IMR-90 (cell line): ENCODE results near the gene FAAP20. TPM values are rescaled to one million over a fixed set of nuclear protein-coding genes. Genes with fewer than 3 reads are reported as not detected.

Experiments used
- ATAC-seq: fragments of 200-7000 bp; cut with Tn5 transposase; 2 replicates; pipeline ENCODE4 v1.9.1; 2020; ENCODE audit warnings: low read depth, mild to moderate bottlenecking, moderate library complexity
- BruUV-seq: library from RNA; stranded (reverse); fragments of 400-500 nt; replicated peaks from 2 replicates; lab custom pipeline; 2021; lab: Mats Ljungman, UMichigan
- CTCF ChIA-PET: fragments of 300-600 bp; formaldehyde crosslinking; extraction: SDS; loops from one replicate; lab custom pipeline; 2021; ENCODE audit warnings: antibody characterized with exemption; lab: Yijun Ruan, JAX
- POLR2A ChIA-PET: fragments of 300-600 bp; sonication (Branson Sonifier 250); formaldehyde crosslinking; loops from one replicate; lab custom pipeline; 2022; ENCODE audit warnings: antibody characterized with exemption; ENCODE audit not compliant: unreplicated experiment; lab: Charles Lee
- DNase-seq: peaks from one replicate; pipeline ENCODE4 v3.0.0; 2013
- H2AFZ ChIP-seq: replicated peaks from 2 replicates; pipeline ENCODE3; 2013; ENCODE audit warnings: low read length, mild to moderate bottlenecking; ENCODE audit not compliant: poor library complexity
- H2AK5ac ChIP-seq: 2 replicates; pipeline ENCODE4 v1.6.1; 2013; ENCODE audit warnings: low read depth, low read length, inconsistent platforms
- H2AK9ac ChIP-seq: replicated peaks from 2 replicates; pipeline ENCODE3; 2013; ENCODE audit warnings: mild to moderate bottlenecking, low read depth, low read length, moderate library complexity; ENCODE audit not compliant: poor library complexity
- H2BK120ac ChIP-seq: 2 replicates; pipeline ENCODE4 v1.6.1; 2013; ENCODE audit warnings: low read depth, low read length, inconsistent platforms
- H2BK15ac ChIP-seq: 3 replicates; pipeline ENCODE4 v1.6.1; 2013; ENCODE audit warnings: low read depth, low read length, inconsistent platforms
- H2BK20ac ChIP-seq: 2 replicates; pipeline ENCODE4 v1.6.1; 2013; ENCODE audit warnings: low read depth, mild to moderate bottlenecking, inconsistent platforms, low read length, moderate library complexity
- H2BK5ac ChIP-seq: 2 replicates; pipeline ENCODE4 v1.6.1; 2013; ENCODE audit warnings: mild to moderate bottlenecking, low read depth, low read length, inconsistent platforms; ENCODE audit not compliant: poor library complexity, severe bottlenecking
- H3K14ac ChIP-seq: replicated peaks from 2 replicates; pipeline ENCODE4 v1.6.1; 2013; ENCODE audit warnings: low read depth, low read length, inconsistent platforms
- H3K18ac ChIP-seq: 2 replicates; pipeline ENCODE4 v1.6.1; 2013; ENCODE audit warnings: low read depth, low read length, control low read depth
- H3K23ac ChIP-seq: 2 replicates; pipeline ENCODE4 v1.6.1; 2013; ENCODE audit warnings: low read depth, low read length, inconsistent platforms
- H3K27ac ChIP-seq: 2 replicates; pipeline ENCODE4 v1.5.1; 2013; ENCODE audit warnings: mild to moderate bottlenecking, control low read depth, low read length; ENCODE audit not compliant: insufficient read depth
- H3K27me3 ChIP-seq: 2 replicates; pipeline ENCODE4 v1.6.1; 2013; ENCODE audit warnings: low read length; ENCODE audit not compliant: control insufficient read depth, insufficient read depth
- H3K36me3 ChIP-seq: 2 replicates; pipeline ENCODE4 v1.6.1; 2013; ENCODE audit warnings: low read length, mixed read lengths; ENCODE audit not compliant: control insufficient read depth, insufficient read depth
- H3K4ac ChIP-seq: 2 replicates; pipeline ENCODE4 v1.6.1; 2013; ENCODE audit warnings: low read depth, low read length, inconsistent platforms
- H3K4me1 ChIP-seq: 2 replicates; pipeline ENCODE4 v1.6.1; 2013; ENCODE audit warnings: low read length, mixed read lengths; ENCODE audit not compliant: control insufficient read depth, insufficient read depth
- H3K4me2 ChIP-seq: 2 replicates; pipeline ENCODE4 v1.6.1; 2013; ENCODE audit warnings: low read depth, mild to moderate bottlenecking, control low read depth, low read length, moderate library complexity
- H3K4me3 ChIP-seq: 2 replicates; pipeline ENCODE4 v1.5.1; 2013; ENCODE audit warnings: low read depth, mild to moderate bottlenecking, control low read depth, low read length, moderate library complexity; ENCODE audit not compliant: insufficient read depth
- H3K56ac ChIP-seq: 2 replicates; pipeline ENCODE4 v1.6.1; 2013; ENCODE audit warnings: low read length, inconsistent platforms; ENCODE audit not compliant: insufficient read depth; ENCODE audit errors: extremely low read depth
- H3K79me1 ChIP-seq, 2 experiments: 2 replicates each; pipeline ENCODE4 v1.6.1; 2013; ENCODE audit warnings: low read length in 2 of 2, inconsistent platforms in 1 of 2, low read depth in 1 of 2
- H3K9ac ChIP-seq: 2 replicates; pipeline ENCODE4 v1.6.1; 2013; ENCODE audit warnings: low read depth, low read length, control low read depth
- H3K9me1 ChIP-seq: 2 replicates; pipeline ENCODE4 v1.6.1; 2013; ENCODE audit warnings: low read length, inconsistent platforms; ENCODE audit not compliant: insufficient read depth
- H3K9me3 ChIP-seq: 2 replicates; pipeline ENCODE4 v1.6.1; 2013; ENCODE audit warnings: low read length; ENCODE audit not compliant: control insufficient read depth, insufficient read depth
- H4K20me1 ChIP-seq: 2 replicates; pipeline ENCODE4 v1.6.1; 2013; ENCODE audit warnings: low read length, inconsistent platforms; ENCODE audit not compliant: insufficient read depth
- H4K5ac ChIP-seq: 2 replicates; pipeline ENCODE4 v1.6.1; 2013; ENCODE audit warnings: mild to moderate bottlenecking, low read depth, low read length, control low read depth
- H4K8ac ChIP-seq, 2 experiments: 2 replicates each; pipeline ENCODE4 v1.6.1; 2013; ENCODE audit warnings: low read depth in 2 of 2, low read length in 2 of 2, control low read depth in 1 of 2, inconsistent platforms in 1 of 2
- H4K91ac ChIP-seq: 2 replicates; pipeline ENCODE4 v1.6.1; 2013; ENCODE audit warnings: low read depth, low read length, inconsistent platforms; ENCODE audit not compliant: insufficient read depth
- BHLHE40 ChIP-seq: fragments of 150-350 bp; IDR thresholded peaks from 2 replicates; pipeline ENCODE4 v1.6.1; 2016; ENCODE audit warnings: mild to moderate bottlenecking, low read depth, low read length
- CEBPB ChIP-seq: IDR thresholded peaks from 2 replicates; pipeline ENCODE4 v1.6.1; 2012; ENCODE audit warnings: low read depth, low read length, improper control_type of control experiment
- CHD1 ChIP-seq: IDR thresholded peaks from 2 replicates; pipeline ENCODE4 v1.6.1; 2012; ENCODE audit warnings: low read depth, low read length, improper control_type of control experiment
- ELK1 ChIP-seq: fragments of 150-350 bp; IDR thresholded peaks from 2 replicates; pipeline ENCODE4 v1.6.1; 2016; ENCODE audit warnings: low read depth, mild to moderate bottlenecking, low read length, moderate library complexity, borderline replicate concordance
- MAFK ChIP-seq: IDR thresholded peaks from 2 replicates; pipeline ENCODE4 v1.6.1; 2012; ENCODE audit warnings: low read depth, low read length, improper control_type of control experiment
- MAZ ChIP-seq: IDR thresholded peaks from 2 replicates; pipeline ENCODE4 v1.6.1; 2012; ENCODE audit warnings: low read depth, mild to moderate bottlenecking, low read length, improper control_type of control experiment, moderate library complexity, borderline replicate concordance
- NFE2L2 ChIP-seq: fragments of 150-350 bp; IDR thresholded peaks from 2 replicates; pipeline ENCODE4 v1.6.1; 2016; ENCODE audit warnings: low read depth, mild to moderate bottlenecking, low read length
- POLR2A ChIP-seq: IDR thresholded peaks from 2 replicates; pipeline ENCODE4 v1.6.1; 2012; ENCODE audit warnings: mild to moderate bottlenecking, low read depth, low read length
- RAD21 ChIP-seq: IDR thresholded peaks from 2 replicates; pipeline ENCODE4 v1.6.1; 2012; ENCODE audit warnings: low read length, improper control_type of control experiment
- RFX5 ChIP-seq: IDR thresholded peaks from 2 replicates; pipeline ENCODE4 v1.8.0; 2012; ENCODE audit warnings: low read depth, mild to moderate bottlenecking, low read length, moderate library complexity
- SMC3 ChIP-seq: fragments of 150-350 bp; IDR thresholded peaks from 2 replicates; pipeline ENCODE4 v1.6.1; 2016; ENCODE audit warnings: low read depth, mild to moderate bottlenecking, antibody characterized with exemption, low read length, moderate library complexity
- USF2 ChIP-seq: fragments of 150-350 bp; IDR thresholded peaks from 2 replicates; pipeline ENCODE4 v1.6.1; 2017; ENCODE audit warnings: mild to moderate bottlenecking, antibody characterized with exemption, low read length, low read depth
- WGBS, 2 experiments: methylation state at CpG; one replicate each; pipeline versions ENCODE4 v1.1.5 to v1.1.7; 2013; ENCODE audit warnings: missing lambda C conversion rate in 2 of 2; ENCODE audit not compliant: insufficient read length in 1 of 2; ENCODE audit errors: extremely low coverage in 2 of 2; 5-methylcytosine and 5-hydroxymethylcytosine counted together
- dilution Hi-C: fragments of 300-500 bp; cut with HindIII; formaldehyde crosslinking; loops from one replicate; pipeline ENCODE4 v1.14.3; 2018; ENCODE audit warnings: low sequenced_read_pairs; ENCODE audit not compliant: unreplicated experiment
- in situ Hi-C: fragments of 300-500 bp; cut with MboI; formaldehyde crosslinking; loops from 3 replicates; pipeline ENCODE4 v1.14.3; 2019; ENCODE audit warnings: low sequenced_read_pairs, inconsistent platforms, mixed read lengths
- intact Hi-C: fragments of 100-400 bp; cut with micrococcal nuclease; formaldehyde crosslinking; loops from 2 replicates; pipeline ENCODE4 v1.10.0; 2022
- polyA plus RNA-seq, 3 experiments: library from polyadenylated mRNA; depleted of rRNA; stranded (reverse); fragments of >200 nt; gene quantifications; 2 replicates each; pipeline ENCODE4 v1.2.3, GENCODE V29; 2012; ENCODE audit warnings: low replicate concordance in 1 of 3
- total RNA-seq: library from RNA; depleted of rRNA; stranded (reverse); fragments of >200 nt; gene quantifications from 2 replicates; pipeline ENCODE4 v1.2.3, GENCODE V29; 2012
- TF ChIP-seq, protein P1 (sequence below): conservative IDR thresholded peaks from 2 replicates; pipeline ENCODE4 v1.5.1; 2012; ENCODE audit warnings: mild to moderate bottlenecking, low read depth, low read length, improper control_type of control experiment

FAAP20 gene
- total and polyA plus RNA-seq, 2 of the 4 experiments (the other 2 are of a cell fraction) = 6.5 to 31.5 TPM

GRCh38 chr1:2184934-2185333 lies 9.6 kb downstream of the FAAP20 start:
- BruUV-seq = no TSS peak
- Histone ChIP-seq H3K79me1 (peaks cover 4 to 15% of the 10 kb centered on the region in 2 experiments; a peak in 3 of 4 replicates), H3K27me3 (no peaks in the 10 kb centered on the region), H3K4me2 (no peak overlapping the region), H3K18ac (no peak overlapping the region), H2BK120ac (no peak overlapping the region), H2BK5ac (no peak overlapping the region), H3K4me3 (no peak overlapping the region), H4K5ac (no peak overlapping the region), H4K8ac (no peak overlapping the region), H2AK5ac (no peak overlapping the region), H4K20me1 (0 out of 2 replicates have a peak, but pooled peaks cover 4% of the 10 kb centered on the region), H3K9me1 (no peaks in the 10 kb centered on the region), H2BK20ac (no peak overlapping the region), H3K4me1 (0 out of 2 replicates have a peak, but pooled peaks cover 1% of the 10 kb centered on the region), H4K91ac (no peak overlapping the region), H3K27ac (no peak overlapping the region), H3K9ac (no peak overlapping the region), H2AFZ (no peak overlapping the region), H2BK15ac (no peak overlapping the region), H3K56ac (no peak overlapping the region), H3K9me3 (no peaks in the 10 kb centered on the region), H2AK9ac (no peak overlapping the region), H3K14ac (no peak overlapping the region), H3K4ac (no peak overlapping the region), H3K23ac (no peak overlapping the region), H3K36me3 (peaks cover 9% of the 10 kb centered on the region; the same call in 1 of the 2 replicates)
- in situ Hi-C loops = loop anchor here (25.0 kb wide), 1 partner anchor 352 kb away; the partner anchor contains the start of genes HES5 and PANK4
- intact Hi-C loops = no loop called here
- ATAC-seq (no peak), DNase-seq (no peak)
- CTCF ChIA-PET = no interaction called here
- 96% methylated on average over 12 of the region's 33 CpGs; no CpG with 5 or more reads in 1 of the 2 experiments for WGBS, 2 experiments
- no peak for TF ChIP-seq CHD1
- TF ChIP-seq, protein P1, sequence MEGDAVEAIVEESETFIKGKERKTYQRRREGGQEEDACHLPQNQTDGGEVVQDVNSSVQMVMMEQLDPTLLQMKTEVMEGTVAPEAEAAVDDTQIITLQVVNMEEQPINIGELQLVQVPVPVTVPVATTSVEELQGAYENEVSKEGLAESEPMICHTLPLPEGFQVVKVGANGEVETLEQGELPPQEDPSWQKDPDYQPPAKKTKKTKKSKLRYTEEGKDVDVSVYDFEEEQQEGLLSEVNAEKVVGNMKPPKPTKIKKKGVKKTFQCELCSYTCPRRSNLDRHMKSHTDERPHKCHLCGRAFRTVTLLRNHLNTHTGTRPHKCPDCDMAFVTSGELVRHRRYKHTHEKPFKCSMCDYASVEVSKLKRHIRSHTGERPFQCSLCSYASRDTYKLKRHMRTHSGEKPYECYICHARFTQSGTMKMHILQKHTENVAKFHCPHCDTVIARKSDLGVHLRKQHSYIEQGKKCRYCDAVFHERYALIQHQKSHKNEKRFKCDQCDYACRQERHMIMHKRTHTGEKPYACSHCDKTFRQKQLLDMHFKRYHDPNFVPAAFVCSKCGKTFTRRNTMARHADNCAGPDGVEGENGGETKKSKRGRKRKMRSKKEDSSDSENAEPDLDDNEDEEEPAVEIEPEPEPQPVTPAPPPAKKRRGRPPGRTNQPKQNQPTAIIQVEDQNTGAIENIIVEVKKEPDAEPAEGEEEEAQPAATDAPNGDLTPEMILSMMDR = no peak
- TF ChIP-seq MAFK = no peak
- TF ChIP-seq USF2 = no peak
- no peak for TF ChIP-seq CEBPB
- TF ChIP-seq BHLHE40 = no peak
- TF ChIP-seq ELK1 = no peak
- no peak for TF ChIP-seq MAZ
- TF ChIP-seq SMC3 = no peak
- TF ChIP-seq NFE2L2 = no peak
- TF ChIP-seq RAD21 = no peak
- no peak for TF ChIP-seq POLR2A
- TF ChIP-seq RFX5 = no peak
- POLR2A ChIA-PET = interaction anchor here (0.6 kb wide), 1 partner anchor 10 kb away, joined by 3 read pairs; no protein-coding TSS in a partner anchor
- dilution Hi-C loops = no loop called here
